Right lung (tissue), 10 donors: ENCODE results near the gene ATG4B. TPM values are rescaled to one million over a fixed set of nuclear protein-coding genes. Genes with fewer than 3 reads are reported as not detected.
"Not testable (repeated sequence)": the region's sequence is repeated elsewhere in the genome, so short reads cannot be mapped to it uniquely, and the experiment has no call there.

Source experiments
- DNase-seq, 2 donors: peaks; one replicate each; pipeline ENCODE4 v3.0.0-alpha.2; 2013
- long read RNA-seq, 8 donors: transcript quantifications; one replicate each; lab custom pipeline, GENCODE V29; 2026
- polyA plus RNA-seq, 5 donors: library from polyadenylated mRNA; unstranded; fragments of 120-200 nt; gene quantifications; one replicate each; pipeline versions ENCODE4 v1.2.1 to v1.2.3, GENCODE V29; 2013; ENCODE audit warnings: inconsistent platforms in 1 of 5, low replicate concordance in 1 of 5; ENCODE audit not compliant: insufficient read length in 5 of 5, insufficient read depth in 1 of 5

Gene ATG4B
- 10 to 100 TPM; 65.3 to 87.2 (median 77.6) TPM for polyA plus RNA-seq
- long read RNA-seq, donor 1, transcript ATG4B-205 (13 exons, 2,878 nt): major isoform, 7 of 8 reads
- long read RNA-seq, donor 1, partial matches to known transcripts: 0 of 8 reads
- long read RNA-seq, donor 1, other reads (novel, unspliced or antisense): 0 of 8 reads
- long read RNA-seq, donor 2, transcript ATG4B-205 (13 exons, 2,878 nt): major isoform, 10 of 12 reads
- long read RNA-seq, donor 2, partial matches to known transcripts: 0 of 12 reads
- long read RNA-seq, donor 2, other reads (novel, unspliced or antisense): 0 of 12 reads
- long read RNA-seq, donor 3, partial matches to known transcripts: 59 of 66 reads
- long read RNA-seq, donor 3, other reads (novel, unspliced or antisense): 0 of 66 reads
- long read RNA-seq, donor 4, partial matches to known transcripts: 0 of 6 reads
- long read RNA-seq, donor 4, other reads (novel, unspliced or antisense): 0 of 6 reads
- long read RNA-seq, donor 5, transcript ATG4B-205 (13 exons, 2,878 nt): major isoform, 6 of 13 reads
- long read RNA-seq, donor 5, partial matches to known transcripts: 5 of 13 reads
- long read RNA-seq, donor 5, other reads (novel, unspliced or antisense): 0 of 13 reads
- long read RNA-seq, donor 6, transcript ATG4B-205 (13 exons, 2,878 nt): major isoform, 6 of 66 reads
- long read RNA-seq, donor 6, partial matches to known transcripts: 51 of 66 reads
- long read RNA-seq, donor 6, other reads (novel, unspliced or antisense): 0 of 66 reads
- long read RNA-seq, donor 7, transcript ATG4B-205 (13 exons, 2,878 nt): major isoform, 5 of 8 reads
- long read RNA-seq, donor 7, partial matches to known transcripts: 0 of 8 reads
- long read RNA-seq, donor 7, other reads (novel, unspliced or antisense): 0 of 8 reads
- long read RNA-seq, donor 8, partial matches to known transcripts: 0 of 3 reads
- long read RNA-seq, donor 8, other reads (novel, unspliced or antisense): 0 of 3 reads

DNA sequence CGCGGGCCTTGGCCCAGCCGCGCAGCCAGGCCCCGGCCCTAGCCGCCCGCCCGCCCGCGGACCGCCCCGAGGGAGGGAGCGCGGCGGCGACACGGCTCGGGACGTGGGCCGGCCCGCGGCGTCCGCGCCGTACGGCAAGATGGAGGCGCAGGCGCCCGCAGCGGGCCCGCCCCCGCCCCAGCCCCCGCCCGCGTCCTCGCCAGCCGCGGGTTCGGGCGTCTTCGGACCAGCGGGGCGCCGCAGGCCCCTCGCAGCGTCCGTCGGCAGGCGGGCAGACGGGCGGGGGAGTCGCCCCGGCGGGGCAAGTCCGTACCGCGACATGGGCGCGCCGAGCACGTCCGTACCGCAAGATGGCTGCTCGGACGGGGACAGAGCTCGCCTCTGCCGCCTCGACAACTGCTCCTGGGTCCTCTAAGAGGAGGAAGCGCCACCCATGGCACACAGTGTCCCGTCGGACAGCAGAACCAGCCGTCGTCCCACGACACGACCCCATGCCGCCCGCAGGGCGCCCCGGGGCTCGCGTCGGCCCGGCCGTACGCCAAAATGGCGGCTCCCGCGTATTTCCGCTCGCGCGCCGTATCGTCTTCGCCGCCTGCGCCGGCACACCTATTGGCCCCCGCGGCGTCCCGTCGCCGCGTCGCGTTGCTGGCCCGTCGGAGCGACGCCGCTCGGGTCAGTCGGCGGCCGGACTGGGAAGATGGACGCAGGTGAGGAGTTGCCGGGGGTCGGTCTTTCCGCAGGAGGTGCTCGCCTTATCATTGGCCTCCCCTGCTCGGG is at the start of gene ATG4B, which contains the start of gene THAP4:
Gene ATG4B, plus strand, starts transcription at position 676 of the 777 bp plus-strand sequence. Its CDS starts 22 bp downstream, at position 698.
Gene THAP4, minus strand, starts transcription at position 141 of the 777 bp plus-strand sequence. CDS start 141 bp downstream, outside the sequence.
- peak; percentile 91 to 94 for DNase-seq

DNA sequence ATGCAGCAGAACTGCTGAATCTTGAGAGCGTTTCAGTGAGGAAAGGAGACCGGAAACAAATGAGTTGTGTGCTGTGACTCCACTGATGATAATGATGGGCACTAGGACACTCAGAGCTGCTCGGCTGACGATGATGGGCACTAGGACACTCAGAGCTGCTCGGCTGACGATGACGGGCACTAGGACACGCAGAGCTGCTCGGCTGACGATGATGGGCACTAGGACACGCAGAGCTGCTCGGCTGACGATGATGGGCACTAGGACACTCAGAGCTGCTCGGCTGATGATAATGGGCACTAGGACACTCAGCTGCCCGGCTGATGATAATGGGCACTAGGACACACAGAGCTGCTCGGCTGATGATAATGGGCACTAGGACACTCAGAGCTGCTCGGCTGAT is 47.6 kb upstream of the ATG4B start:
- not testable (repeated sequence) for DNase-seq

DNA sequence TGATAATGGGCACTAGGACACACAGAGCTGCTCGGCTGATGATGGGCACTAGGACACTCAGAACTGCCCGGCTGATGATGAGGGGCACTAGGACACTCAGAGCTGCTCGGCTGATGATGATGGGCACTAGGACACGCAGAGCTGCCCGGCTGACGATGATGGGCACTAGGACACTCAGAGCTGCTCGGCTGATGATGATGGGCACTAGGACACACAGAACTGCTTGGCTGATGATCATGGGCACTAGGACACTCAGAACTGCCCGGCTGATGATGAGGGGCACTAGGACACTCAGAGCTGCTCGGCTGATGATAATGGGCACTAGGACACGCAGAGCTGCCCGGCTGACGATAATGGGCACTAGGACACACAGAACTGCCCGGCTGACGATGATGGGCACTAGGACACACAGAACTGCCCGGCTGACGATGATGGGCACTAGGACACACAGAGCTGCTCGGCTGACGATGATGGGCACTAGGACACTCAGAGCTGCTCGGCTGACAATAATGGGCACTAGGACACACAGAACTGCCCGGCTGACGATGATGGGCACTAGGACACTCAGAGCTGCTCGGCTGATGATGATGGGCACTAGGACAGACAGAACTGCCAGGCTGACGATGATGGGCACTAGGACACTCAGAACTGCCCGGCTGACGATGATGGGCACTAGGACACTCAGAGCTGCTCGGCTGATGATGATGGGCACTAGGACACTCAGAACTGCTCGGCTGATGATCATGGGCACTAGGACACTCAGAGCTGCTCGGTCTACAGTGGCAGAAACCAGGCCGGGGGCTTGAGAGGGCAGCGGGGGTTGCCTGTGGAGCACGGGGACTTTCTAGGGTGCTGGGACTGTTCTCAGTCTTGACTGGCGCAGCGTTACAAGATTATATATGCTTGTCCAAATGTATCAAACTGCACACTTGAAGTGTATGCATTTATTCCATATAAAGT is 46.7 kb upstream of the ATG4B start:
- not testable (repeated sequence) for DNase-seq

DNA sequence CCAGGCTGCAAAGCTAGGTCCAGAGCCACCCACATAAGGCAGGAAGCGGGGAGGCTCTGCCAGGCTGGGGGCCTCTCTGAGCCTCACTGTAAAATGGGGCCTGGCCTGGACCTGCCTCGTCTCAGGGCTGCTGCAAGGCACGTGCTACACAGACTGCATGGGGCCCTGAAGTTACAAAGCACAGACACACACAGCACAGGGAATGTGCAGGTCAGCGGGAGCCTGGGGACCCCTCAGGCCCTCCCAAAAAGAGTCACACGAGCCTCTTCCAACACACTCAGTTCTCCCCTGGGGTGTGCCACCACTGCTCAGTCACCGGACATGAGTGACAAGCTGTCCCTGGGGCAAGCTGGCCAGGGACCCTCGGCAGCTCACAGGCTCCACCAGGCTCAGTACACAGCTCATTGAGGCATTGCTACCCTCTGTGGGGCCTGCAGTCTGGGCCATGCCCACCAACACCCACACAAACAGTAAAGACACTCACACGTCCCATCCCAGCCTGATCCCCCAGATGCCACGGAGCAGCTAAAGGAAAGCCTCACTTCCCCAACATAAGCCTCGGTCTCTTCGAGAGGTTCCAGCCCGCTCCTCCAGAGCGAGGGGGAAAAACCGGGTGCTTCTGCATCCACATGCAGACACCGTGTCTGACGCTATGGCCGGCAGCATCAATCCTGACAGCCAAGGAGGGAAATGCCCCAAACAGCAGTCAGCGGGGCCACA is 45.2 kb upstream of the ATG4B start:
- DNase-seq: no peak

DNA sequence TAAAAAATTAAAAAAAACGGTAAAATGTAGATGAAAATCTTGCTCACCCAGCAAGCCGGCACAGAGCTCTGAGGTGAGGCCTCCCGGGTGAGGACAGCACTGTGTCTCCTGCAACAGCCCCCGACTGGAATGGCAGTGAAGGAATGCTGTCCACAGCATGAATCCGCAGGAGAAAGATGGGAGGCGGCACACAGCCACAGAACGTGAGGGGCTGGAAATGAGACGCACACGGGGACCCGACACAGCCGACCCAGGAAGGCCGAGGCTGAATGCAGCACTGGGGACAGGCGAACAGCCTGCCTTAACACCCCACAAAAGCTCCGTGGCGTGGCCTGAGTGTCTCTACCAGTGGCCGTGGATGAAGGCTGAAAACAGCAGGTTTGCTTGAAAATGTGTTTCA is 44.2 kb upstream of the ATG4B start:
- no peak for DNase-seq

DNA sequence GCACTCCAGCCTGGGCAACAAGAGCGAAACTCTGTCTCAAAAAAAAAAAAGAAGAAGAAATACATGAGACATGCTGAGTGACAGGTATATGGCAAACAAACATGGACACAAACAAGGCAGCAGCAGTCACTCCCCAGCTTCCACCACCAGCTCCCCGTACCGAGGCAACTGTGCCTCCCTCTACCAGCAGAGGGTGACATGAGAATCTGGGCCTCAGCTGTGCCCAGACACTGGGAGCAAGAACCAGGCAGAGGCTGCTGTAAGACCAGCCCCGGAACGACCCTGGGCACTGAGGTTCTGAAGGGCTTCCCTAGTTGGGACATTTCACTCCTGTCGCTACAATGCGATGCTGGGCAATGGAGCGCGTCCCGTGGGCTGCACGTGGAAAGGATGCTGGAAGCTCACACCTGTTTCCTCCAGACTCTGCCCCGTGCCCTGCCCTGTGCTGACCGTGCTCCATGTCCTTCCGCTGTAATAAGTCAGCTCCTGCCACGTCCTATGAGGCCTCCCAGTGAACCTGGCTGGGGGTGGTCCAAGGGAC is 41.8 kb upstream of the ATG4B start:
- DNase-seq: no peak

DNA sequence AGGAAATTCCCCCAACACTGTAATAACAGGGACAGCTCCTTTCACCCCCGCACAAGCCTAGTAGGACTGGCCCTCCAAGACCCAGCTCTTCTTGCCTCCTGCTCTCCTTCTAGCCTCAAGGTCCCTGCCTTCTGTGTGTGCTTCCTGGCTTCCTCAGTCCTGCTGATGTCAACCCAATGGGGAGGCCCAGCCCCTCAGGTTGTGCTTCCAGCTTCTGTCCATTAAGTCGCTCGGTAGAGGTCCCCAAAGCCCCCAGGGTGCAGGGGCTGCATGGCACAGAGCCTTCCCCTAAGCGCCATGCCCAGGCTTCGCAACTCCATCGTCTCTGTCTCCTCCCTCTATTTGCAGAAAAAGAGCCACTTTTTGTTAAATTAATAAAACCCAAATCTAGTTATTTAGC is 39.9 kb upstream of the ATG4B start:
- no peak for DNase-seq

DNA sequence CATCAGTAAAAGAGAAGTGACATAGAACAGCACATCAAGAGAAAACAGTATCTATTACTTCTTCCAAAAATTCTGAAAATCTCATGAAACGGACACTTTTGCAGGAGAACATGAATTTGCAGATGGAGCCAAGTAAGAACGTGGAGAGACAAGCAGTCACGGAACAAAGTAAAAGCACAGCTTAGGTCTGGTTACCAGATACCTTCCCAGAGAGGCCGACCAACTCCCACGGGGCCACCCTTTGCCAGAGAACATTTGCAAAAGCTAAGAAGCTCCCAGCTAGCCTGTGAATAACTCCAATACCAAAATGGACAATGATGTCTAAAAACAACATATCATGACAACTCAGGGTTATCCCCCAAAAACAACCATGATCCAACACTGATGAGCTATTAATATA is 39.4 kb upstream of the ATG4B start:
- DNase-seq: no peak

DNA sequence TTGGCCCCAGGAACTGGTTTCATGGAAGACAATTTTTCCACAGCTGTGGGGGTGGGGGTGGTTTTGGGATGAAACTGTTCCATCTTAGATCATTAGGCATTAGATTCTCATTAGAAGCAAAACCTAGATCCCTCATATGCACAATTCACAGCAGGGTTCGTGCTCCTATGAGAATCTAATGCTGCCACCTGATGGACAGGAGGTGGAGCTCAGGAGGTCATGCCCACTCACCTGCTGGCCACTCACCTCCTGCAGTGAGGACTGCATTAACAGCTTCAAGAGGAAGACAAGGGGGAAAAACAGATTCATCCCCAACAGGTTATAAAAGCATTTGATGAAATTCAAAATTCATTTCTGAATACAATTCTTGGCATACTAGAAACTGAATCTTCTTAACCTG is 39.0 kb upstream of the ATG4B start:
- DNase-seq: no peak

DNA sequence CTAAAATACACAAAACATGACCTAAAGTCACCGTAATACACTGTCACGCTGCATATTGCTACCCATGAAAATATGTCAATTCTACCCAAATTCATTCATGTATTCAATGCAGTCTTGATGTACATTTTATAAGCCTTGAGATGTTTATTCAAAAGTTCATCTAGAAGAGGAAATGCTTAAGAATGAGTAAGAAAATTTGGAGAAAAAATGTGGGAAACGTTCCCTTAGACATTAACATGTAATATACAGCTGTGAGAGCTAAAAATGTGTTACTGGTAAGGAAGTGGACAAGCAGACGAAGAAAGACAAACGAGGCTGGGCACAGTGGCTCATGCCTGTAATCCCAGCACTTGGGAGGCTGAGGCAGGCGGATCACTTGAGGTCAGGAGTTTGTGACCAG is 37.9 kb upstream of the ATG4B start:
- no peak for DNase-seq

DNA sequence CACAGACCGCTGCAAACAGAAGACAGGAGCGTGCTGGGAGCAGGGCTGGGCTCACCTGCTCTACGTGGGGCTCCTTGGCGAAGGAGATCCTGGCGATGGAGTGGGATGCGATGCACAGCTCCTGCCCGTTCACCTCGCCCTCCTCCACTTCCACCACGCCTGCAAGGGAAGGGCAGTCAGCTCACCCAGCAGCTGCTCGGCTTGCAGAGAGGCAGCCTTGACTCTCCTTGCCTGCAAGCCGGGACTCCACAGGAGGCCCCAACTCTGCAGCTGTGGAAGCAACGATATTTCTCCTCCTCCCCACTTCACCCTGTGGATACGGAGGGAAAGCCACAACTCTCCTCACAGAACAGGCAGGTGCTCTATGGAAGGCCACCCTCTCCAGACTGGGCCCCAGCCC is 35.7 kb upstream of the ATG4B start:
- no peak for DNase-seq

DNA sequence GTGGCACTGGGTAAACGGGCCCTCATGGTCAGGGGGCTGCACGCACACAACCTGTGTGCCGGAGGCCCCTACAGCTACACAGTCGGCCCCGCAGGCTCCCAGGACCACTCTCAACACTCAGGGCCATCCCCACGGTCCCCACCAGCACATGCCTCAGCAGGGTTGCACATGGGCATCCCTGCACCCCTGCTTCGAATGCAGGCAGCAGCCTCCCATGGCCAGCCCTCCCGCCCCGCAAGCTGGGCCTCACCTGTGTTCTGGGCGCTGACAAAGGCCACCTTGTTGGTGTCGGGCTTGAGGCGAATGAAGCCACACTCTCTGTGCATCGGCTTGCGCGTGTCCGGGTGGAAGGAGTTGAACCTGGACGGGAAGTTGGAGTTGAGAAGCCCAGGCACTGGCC is 34.8 kb upstream of the ATG4B start:
- no peak for DNase-seq

DNA sequence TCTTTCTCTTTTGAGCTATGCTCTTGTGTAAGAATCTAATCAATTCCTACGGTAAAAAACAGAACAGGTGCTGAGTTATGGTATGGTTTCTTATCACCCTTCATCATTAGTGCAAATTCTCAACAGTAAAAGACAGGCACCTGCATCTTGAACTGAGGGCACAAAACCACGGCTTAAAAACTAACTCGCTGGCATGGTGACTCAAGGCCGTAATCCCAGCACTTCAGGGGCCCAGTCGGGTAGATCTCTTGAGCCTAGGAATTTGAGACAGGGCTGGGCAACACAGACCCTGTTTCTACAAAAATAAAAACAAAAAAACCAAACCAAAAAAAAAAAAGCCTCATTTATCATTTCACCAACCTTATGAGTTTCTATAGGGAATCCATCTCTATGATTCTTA is 33.8 kb upstream of the ATG4B start:
- DNase-seq: no peak

DNA sequence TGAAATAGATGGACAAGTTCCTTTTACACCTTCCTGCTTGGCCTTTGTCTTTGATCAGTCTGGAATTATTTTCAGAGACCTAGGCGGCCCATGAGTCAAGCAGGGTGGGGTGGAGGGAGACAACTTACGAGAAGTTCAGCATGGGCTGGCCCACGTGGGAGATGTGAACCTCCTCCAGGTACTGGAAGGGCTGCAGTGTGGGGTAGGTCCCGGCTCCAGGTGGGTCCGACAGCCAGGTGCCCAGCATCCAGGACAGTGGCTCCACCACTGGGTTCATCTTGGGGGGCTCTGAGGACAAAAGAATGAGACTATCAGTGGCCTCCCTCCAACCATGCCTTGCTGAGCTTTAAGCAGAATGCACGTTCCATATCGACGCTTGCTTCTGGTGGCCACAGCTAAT is 31.3 kb upstream of the ATG4B start:
- DNase-seq: no peak

DNA sequence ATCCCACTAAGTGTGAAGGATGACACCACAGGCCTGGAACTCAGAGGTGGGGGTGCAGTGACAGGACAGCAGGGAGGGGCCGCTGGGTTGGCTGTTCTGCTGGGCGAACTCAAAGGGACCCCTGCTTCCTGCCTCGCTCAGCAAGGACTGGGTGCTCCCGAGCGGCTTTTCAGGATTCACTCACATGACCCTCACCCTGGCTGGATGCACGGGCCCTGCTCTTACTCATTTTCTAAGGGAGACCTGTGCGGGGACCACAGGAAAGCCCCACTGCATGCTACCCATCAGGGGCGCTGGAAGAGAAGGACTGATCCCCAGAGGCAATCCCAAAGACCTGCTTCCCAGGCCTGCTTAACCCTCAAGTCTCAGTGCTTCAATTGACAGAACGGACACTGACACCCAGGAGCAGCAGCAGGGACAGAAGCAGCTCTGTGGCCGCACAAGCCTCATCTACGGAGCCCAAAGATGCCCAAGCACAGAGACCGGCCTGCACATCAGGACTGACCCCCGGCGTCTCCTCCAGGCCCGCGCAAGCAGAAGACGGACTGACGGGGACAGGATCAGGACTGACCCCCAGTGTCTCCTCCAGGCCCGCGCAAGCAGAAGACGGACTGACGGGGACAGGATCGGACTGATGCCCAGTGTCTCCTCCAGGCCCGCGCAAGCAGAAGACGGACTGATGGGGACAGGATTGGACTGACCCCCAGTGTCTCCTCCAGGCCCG is 30.2 kb upstream of the ATG4B start:
- no peak for DNase-seq

DNA sequence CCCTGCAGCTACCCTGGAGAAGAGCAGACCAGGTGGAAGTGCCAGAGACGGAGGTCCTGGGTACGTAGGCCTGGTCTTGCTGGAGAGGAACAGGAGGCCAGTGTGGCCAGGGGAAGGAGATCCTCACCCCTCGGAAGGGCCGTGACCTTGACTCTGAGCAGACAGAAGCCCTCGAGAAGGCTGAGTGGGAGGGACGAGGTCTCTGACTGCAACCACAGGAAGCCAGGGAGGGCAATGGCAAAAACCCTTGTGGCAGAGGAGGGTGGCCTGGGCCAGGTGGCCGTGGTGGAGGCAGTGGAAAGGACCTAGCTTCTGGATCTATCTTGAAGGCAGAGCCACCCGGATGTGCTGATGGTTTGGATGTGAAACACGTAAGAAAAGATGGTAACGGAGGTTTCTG is 28.6 kb upstream of the ATG4B start:
- no peak for DNase-seq

DNA sequence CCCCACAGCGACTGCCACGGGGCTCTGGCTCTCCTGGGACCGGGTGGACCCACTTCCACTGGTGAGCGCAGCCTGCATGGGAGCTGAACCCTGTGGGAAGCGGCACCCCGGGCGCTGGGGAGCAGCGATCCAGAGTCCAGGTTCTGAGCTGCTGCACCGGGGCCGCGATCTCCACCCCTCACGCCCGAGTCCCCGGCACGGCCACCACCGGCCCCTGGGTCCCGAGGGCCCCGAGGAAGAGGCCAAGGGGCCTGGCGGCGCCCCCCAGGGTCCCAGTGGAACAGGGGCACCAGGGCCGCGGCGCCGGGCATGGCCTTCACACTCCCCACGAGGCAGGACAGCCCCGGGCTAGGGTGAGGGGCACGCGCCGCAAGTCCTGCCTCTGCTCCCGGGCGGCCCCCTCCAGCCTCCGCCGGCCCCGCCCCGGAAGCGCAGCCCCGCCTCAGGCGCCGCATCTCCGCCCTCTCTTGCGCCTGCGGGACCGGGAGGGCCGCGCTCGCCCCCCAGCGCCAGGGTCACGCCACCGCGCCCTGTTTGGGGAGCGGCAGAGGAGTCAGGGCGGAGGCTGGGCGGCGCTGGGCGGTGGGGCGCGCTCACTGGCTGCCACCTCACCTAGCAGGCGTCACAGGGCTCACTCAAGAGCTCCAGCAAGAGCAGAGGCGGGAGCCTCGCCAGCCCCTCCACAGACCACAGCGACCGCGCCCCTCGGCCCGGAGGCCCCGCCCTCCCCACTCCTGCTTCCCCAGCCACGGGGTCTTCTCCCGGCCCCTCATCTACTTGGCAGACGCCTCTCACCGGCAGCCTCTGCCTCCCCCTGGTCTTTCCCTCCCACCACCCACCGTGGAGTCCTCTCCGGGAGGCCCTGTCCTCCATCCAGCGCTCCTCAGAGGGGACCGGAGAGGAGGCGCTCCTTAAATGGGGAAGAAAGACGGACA is 27.4 kb upstream of the ATG4B start:
- peak; percentile 80 for DNase-seq

DNA sequence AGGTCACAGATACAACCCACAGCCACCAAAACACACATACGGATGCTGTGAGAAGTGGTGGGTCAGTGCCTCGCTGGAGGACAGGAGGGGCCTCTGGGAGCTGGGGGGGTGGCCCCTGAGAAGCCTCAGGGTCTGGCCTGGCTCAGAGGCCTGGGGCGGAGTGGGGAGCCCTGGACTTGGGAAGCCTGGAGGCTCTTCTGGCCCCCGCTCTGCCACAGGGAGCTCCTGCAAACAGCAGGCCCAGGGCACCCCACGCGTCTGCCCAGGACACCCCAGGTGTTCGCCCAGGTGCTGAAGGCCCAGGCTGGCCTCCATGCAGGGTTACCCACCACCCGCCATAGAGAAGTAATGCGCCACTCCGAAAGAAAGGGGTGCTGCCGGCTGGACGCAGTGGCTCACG is 26.4 kb upstream of the ATG4B start:
- DNase-seq: no peak
